Measurements from ENCODE around the gene DGKI. TPM values are rescaled to one million over a fixed set of nuclear protein-coding genes. Genes with fewer than 3 reads are reported as not detected.

Gene DGKI
- total RNA-seq, 4 donors from 2014 or later: 0.16 to 4.4 (median 2.1) TPM

DNA sequence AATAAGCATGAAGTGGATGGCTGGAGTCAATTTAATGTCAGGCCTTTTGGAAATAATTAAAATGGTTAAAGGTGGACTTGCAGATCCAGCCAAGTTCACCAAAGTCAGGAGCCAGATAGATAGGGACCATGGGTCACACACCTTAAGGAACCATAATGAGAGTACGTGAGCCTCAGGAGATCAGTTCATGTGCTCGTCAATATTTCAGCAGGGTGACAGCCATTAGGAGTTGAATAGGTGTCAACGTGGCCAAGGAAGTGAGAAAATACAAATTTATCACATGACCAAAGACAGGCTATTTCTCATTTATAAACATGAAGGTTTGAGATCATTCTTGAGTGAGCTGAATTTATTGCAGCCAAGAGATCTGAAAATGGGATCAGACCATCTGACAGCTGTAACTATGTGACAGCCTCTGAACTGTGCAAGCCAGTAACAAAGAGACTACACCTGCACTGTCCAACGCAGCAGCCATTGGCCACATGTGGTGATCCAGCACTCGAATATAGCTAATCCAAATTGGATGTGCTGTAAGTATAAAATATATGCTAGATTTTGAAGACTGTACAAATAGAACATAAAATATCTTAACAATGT is 253.6 kb downstream of the DGKI start:
- no peak for ATAC-seq (ENCODE audit: low FRiP score)
- no peak for DNase-seq (ENCODE audit: low spot score)
- TF ChIP-seq, protein P1, sequence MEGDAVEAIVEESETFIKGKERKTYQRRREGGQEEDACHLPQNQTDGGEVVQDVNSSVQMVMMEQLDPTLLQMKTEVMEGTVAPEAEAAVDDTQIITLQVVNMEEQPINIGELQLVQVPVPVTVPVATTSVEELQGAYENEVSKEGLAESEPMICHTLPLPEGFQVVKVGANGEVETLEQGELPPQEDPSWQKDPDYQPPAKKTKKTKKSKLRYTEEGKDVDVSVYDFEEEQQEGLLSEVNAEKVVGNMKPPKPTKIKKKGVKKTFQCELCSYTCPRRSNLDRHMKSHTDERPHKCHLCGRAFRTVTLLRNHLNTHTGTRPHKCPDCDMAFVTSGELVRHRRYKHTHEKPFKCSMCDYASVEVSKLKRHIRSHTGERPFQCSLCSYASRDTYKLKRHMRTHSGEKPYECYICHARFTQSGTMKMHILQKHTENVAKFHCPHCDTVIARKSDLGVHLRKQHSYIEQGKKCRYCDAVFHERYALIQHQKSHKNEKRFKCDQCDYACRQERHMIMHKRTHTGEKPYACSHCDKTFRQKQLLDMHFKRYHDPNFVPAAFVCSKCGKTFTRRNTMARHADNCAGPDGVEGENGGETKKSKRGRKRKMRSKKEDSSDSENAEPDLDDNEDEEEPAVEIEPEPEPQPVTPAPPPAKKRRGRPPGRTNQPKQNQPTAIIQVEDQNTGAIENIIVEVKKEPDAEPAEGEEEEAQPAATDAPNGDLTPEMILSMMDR (IDR thresholded peaks at IDR 0.05): no peak

DNA sequence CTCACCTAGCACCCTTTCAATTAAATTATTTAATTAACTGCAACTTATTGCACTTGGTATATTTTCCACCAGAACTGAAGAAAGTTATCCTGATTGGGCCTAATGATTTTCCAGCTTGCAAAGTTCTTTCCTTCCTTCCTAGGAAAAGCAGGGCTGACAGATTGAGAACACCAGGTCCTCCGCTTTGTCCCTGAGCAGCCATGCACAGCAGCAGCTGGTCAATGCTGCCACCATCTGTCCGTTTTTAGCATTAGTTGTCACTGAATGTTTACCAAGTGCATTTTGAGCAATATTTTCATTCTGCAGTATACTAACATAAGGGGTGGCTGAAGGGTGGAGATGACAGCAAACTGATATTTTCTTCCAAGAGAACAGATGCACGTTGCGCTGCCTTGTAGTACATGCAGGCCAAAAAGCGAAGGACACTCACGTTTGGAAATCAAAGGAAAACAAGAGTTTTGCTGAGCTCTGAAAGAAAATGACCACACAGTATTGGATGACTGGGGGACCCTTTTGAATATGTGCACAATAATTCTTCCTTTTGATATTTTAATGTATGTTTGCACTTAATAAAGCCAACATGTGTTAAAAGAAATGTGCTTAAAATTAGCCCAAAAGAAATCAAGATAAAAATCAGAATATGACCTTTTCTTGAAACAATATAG is 254.4 kb downstream of the DGKI start:
- DNase-seq (ENCODE audit: low spot score) (no peak), ATAC-seq (ENCODE audit: low FRiP score) (no peak)
- TF ChIP-seq, protein P1 (IDR thresholded peaks at IDR 0.05): no peak

DNA sequence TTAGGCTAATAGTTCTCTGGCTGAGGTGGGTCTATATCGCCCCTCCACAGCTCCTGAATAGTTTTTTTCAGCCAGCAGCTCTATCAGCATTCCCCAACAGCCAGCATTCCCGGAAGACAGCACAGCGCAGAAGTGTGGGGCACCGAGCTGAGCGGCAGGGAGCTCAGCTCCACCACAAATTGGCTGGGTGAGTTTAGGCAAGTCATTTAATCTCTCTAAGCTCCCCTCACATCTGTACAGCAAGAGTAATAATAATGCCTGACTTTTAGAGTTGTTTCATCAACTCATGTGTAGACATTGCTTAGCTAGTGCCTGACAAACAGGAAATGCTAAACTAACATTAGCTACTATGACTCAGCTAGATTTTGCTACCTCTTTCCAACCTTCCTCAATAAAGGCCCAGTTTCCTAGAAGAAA is 255.3 kb downstream of the DGKI start:
- DNase-seq (ENCODE audit: low spot score) (no peak), ATAC-seq (ENCODE audit: low FRiP score) (no peak)
- TF ChIP-seq, protein P1 (IDR thresholded peaks at IDR 0.05): no peak

DNA sequence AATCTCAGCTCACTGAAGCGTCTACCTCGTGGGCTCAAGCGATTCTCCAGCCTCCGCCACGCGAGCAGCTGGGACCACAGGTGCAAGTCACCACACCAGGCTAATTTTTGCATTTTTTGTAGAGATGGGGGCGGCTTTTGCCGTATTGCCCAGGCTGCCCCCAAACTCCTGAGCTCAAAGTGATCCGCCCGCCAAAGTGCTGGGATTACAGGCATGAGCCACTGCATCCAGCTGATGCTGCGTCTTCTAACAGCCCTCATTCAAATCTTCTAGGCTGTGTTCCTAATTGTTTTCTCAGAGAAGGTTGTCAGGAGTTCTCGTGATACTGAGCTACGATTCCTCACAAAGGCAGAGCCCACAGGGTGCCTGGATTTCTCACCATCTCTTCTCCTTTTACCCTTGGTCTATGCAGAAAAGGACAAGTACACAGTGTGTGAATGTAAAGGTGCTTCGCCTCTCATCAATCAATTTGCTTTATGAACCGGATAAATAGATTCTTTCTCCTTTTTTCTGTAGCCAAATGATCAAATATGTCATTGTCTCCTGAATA is 255.9 kb downstream of the DGKI start:
- DNase-seq (ENCODE audit: low spot score) (no peak), ATAC-seq (ENCODE audit: low FRiP score) (no peak)
- TF ChIP-seq, protein P1 (IDR thresholded peaks at IDR 0.05): no peak

DNA sequence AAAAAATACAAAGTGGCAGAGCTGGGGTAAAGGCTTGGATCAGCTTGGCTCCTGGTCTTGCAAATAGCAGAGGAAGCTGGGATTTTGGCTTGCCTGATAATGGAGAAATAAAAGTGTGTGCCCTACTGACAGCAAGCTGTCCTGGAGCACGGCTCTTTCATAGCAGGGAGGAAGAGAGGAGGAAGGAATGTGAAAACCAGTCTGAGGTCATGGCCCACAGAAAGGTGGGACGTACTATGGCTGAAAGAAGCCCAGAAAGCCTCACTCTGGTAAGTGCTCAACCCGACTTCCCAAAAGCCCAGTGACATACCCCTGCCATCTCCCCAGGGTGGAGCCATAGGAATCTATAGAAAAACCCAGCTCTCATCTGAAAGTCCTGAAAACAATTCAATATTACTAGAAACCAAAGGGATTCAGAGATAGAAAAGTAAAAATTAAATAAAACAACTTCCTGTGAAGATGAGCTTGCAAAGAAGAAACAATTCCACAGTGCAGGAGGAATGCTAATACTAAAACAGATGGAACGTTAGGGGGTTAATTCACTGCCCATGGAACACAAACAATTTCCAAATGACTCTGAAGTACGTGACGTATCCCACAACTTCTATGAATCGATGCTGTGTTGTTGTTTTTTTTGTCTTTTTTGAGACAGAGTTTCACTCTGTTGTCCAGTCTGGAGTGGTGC is 256.6 kb downstream of the DGKI start:
- TF ChIP-seq, protein P1 (IDR thresholded peaks at IDR 0.05): no peak
- DNase-seq (ENCODE audit: low spot score): no peak
- ATAC-seq (ENCODE audit: low FRiP score): no peak

DNA sequence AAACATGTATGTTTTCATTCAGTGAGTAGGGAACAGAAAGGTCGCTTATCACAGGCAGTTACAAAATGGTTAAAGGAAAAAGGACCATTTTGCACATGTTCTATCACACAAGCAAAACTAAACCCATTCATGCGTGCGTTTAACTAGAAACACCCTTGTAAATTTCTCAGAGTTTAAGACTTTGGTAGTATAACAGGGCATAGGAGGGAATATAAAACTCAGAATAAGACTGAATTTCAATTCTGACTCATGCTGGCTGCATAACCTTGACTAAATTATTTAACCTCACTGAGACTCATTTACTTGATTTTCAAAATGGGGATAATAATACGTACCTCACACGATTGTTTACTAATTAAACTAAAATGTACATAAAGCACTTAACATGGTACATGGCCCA is 259.4 kb downstream of the DGKI start:
- no peak for ATAC-seq (ENCODE audit: low FRiP score)
- DNase-seq (ENCODE audit: low spot score): no peak
- TF ChIP-seq, protein P1 (IDR thresholded peaks at IDR 0.05): no peak
